GM21825 (cell line): ENCODE measurements around the gene CD79B.
"Not testable (repeated sequence)": the region's sequence is repeated elsewhere in the genome, so short reads cannot be mapped to it uniquely, and the experiment has no call there.

Experiments
- ATAC-seq: cut with Tn5 transposase; IDR thresholded peaks from one replicate; pipeline ENCODE4 v1.9.1; 2021; ENCODE audit warnings: mild to moderate bottlenecking, moderate library complexity; ENCODE audit not compliant: unreplicated experiment

The CD79B gene

DNA sequence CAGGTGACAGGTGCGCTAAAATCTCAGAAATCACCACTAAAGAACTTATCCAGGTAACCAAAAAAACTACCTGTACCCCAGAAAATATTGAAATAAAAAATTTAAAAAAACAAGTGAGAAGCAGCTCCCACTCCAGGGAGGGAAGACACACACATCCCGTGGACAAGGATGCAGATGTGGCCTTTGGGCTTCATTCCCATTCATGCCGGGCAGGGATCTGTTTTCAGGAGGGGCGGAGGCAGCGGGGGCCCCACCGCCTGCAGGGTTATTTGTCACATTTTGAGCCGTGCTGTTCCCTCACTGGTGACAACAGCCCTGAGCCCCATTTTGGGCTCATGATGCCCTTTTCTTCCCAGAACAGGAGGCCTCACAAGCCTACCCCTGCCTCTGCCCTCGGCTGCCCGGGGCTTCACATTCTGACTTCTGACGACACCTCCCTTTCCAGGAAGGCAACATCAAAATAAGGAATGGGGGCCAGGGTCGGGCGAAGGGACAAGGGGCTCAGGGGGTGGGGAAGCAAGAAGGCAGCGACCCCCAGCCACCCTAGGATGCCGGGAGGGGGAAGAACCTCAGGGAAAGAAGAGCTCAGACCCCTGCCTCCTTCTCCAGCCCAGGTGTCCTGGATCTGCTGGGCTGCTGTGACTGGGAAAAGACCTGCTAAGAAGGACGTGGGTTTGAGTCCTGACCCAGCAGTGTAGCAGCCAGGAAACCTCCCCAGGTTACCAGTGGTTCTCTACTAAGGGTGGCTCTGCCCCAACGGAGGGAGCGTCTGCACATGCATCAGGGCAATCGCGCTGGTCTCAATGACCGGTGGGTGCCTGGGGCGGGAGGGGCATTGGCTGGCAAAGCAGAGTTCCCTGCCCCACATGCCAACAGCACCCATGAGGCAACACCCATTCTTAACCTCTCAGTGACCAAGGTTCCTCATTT lies 2.3 kb upstream of the CD79B start:
- no peak for ATAC-seq

DNA sequence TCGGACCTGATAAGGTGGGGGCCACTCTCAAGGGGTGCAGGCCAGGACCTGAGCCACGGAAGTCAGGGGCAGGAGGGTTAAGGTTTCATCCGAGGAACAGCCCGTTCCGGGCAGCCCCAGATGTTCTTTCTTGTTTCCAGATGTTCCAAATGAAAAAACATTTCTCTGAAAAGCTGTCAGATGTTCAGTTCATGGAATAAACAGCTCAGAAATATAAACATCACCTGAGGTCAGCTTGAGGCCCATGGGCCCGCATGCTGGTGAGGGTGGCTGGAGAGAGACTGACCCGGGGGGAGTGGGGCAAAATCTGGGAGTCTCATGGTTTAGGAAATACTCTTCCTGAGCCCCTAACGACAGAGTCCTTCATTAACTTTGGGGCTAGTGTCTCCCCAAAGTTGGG lies 1.5 kb upstream of the CD79B start:
- ATAC-seq: no peak

DNA sequence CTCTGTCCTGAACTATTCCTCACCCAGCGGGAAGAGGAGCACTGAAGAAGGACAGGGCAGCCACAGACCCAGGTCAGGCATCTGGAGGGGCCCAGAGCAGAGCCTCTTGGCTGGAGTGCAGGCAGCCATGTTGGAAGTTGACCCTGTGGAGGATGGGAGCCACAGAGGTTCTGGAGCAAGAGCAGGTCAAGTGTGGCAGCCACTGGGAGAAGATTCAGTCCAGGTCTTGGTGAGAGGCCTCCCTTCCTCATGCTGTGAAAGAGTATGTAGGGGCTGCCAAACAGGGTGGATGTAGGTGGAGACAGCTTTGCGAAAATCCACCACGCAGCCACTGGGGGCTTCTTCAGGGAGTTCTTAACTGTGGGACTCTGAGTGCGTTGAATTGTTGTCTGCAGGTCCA lies 590 bp upstream of the CD79B start:
- ATAC-seq: no peak

DNA sequence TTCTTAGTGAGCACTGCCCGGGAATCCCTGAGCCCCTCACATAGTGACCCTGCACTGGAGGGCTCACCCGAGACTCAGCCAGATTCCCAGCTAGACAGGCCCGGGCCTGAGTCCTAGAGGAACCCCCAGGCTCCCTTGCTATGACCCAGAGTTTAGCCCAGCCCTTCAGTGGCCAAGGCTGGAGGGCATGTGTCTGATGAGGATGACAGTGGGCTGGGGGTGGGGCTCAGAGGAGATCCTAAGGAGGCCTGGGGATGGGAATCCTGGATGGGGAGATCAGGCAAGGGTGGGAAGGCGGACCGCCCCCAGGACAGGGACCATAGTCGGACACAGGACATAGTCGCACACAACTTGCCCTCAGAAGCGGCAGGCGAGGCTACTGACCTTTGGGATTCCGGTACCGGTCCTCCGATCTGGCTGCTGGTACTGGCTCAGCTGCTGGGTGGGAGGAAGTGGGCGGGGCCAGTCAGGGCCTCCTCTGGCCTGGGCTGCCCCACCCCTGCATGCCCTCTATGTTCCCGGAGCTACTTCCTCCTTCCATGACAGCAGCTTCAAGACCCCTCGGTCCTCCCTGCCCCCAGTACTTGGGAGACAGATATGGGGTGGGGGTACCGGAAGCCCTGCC lies 1.1 kb downstream of the CD79B start:
- ATAC-seq: peak; percentile 34

DNA sequence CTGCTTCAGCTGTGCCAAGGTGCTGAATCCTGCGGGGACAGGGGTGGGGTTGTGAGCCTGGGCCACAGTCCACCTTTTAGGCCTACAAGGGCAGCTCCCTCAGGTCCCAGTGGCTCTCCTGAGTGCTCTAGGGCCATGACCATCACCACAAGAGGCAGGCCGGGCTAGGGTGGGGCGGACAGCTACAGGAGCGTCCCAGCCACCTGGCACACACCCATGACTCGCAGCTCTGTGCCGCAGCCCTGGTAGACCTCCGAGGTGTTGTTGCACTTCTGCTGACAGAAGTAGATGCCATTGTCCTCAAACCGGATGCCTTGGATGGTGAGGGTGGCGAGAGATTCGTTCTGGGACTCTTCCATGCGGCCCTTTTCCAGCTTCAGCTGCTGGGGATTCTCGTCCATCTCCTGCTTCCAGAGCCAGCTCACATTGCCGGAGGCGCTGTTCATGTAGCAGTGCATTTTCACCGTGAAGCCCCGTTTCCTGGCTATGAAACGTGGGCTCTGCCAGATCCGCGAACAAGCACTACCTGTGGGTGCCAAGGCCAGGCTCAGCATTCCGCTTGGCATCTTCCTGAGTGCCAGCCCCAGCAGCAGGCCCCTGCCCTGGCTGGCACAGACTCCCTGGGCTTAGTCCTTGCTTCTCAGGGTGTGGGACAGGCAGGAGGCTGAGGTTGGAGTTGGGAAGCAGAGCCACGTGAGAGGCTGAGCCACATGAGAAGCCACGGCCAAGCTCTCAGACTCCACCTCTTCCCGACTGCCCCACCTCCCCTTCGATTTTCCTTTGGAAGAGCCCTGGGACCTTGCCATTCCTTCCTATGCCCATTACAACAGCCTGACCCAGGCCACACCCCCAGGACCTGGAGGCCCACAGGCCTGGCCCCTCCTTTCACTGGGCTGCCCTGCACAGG lies 2.0 kb downstream of the CD79B start:
- ATAC-seq: no peak

DNA sequence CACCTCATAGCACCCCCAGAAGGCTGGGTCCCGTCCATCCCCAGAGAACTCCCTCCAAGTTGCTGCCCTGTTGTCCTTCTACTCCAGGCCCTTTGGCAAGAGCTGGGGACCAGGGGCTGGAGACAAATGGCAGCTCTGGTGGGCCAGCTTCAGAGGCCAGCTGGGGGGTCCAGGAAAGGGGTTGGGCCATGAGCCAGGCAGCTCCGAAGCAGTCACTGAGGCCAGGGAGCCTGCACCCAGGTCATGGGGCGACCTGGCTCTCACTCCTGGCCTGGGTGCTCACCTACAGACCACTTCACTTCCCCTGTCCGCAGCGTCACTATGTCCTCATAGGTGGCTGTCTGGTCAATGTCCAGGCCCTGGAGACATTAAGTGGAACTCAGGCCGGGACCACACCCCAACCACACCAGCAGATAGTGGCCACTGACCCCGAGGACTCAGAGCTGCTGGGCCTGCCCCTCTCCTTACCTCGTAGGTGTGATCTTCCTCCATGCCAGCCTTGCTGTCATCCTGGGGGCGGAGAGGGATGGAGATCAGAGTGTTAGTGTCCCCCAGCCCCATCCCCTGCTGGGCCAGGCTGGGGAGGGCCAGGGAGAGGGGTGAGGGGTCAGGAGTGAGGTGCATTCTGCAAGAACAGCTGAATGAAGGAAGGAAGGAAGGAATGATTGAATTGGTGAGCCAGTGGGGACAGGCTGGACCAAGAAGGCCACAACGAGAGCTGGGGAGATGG lies 3.0 kb downstream of the CD79B start:
- ATAC-seq: no peak

DNA sequence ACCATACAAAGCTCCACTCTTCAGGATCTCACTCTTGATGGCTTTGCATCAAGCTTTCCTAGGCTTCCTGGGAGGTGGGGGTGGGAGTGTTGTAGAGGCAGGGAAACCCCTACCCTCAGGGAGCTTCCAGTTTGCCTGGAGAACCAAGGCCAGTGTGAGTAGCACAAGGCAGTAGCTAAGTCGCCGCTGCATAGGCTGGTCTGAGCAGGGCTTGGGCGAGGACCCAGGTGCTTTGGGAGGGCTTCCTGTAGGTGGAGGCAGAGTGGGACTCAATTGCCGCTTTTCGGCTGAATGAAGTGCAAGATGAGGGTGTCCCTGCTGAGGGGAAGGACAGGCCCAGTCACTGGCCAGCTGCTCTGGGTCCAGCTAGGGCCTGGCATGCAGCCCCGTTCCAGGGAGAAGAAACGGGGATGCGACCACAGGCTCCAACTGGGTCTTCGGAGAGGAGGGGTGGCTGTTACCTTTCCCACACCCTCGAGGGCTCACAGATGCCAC lies 3.9 kb downstream of the CD79B start:
- ATAC-seq: no peak

DNA sequence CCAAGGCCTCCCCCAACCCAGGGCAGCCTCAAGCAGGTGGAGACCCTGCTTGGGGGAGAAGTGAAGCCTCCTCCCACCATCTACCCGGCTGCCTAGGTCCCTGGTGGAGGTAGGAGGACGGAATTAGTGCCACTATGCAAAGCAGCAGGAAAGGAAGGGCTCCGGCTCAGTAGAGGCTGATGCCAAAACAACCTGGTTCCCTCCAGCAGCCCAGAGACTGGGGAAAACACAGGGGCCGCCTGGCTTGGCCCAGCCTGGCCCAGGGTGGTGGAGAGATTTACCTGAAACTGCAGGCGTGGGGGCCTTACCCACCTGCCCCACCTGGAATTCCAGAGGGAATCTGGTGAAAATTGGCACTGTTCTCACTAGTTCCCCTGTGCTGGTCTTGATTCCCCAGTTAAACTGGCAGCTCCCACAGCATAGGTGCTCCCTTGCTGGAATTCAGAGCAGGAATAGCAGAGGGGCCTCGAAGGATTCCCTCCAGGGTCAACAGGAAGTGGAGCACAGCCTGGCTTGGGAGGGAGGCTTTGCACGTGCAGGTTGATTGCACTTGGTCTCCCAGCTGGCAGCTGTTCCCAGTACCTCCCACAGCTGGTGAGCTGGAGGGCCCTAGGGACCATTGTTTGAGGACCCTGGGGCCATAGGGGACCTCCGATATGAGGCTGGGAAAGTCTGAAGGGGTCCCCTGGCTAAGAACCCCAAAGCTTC lies 4.5 kb downstream of the CD79B start:
- no peak for ATAC-seq

DNA sequence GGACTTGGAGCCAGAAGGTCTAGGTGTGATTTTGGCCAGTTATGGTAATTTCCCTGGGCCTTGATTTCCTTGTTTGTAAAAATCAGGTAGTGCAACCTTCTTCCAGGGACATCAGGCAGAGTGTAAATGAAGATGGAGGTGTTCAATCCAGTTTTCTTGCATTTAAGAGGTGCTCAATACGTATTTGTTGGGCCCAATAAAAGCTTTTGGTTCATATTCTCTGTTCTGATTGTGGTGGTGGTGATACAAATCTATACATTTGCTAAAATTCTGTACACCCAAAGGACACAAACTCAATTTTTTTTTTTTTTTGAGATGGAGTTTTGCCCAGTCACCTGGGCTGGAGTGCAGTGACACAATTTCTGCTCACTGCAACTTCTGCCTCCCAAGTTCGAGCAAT lies 6.0 kb downstream of the CD79B start:
- ATAC-seq: no peak

DNA sequence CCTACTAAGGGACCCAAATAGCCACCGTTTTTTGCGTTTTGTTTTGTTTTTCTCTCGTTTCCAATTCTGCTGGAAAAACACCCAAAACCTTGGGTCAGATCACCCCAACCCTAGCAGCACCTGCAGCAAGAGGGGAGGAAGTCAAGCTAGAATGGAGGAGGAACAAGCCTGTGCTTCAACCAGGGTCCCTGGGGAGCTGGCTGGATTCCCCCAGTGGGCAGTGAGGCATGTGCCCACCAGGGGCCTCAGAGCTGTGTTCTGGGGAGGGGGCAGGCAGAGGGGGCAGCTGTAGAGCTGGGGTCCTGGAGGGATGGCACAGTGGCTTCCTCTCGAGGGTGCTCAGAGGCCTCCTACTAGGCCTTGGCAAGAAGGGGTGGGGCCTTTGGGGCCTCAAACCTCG lies 6.5 kb downstream of the CD79B start:
- no peak for ATAC-seq

DNA sequence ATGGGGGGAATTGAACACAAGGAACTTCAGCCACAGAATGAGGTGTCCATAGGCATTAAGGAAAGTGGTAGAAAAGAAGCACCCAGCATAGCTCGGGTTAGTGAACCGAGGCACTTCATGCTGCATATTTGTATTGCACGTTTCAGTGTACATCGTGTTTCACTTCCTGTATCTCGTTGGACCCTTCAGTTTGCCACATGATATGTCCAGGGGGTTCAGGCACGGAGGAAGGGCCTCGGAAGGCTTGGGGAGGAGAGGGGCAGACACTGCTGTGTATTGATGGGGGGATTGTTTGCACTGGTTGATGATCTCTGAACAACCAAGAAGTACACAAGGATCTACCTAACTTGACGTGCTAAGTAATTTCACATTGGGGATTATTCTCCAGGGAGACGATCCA lies 9.7 kb downstream of the CD79B start:
- ATAC-seq: not testable (repeated sequence)

DNA sequence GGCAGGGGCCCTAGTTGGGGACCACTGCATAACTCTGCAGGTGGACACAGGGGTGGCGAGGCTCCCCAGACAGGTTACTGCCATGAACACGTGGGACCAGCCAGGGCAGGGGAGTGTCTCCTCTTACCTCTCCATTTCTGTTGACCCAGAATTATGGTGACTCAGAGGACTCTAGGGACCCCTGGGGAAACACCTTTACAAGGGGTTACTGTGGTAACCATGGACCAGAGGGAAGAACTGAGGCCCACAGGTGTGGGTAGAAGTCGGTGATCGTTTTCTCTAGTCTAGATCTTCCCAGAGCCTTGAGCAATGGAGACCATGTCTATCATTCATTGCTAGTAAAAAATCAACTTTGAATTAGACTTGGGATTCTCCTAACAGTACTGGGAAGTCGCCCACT lies 11.4 kb downstream of the CD79B start:
- ATAC-seq: not testable (repeated sequence)

DNA sequence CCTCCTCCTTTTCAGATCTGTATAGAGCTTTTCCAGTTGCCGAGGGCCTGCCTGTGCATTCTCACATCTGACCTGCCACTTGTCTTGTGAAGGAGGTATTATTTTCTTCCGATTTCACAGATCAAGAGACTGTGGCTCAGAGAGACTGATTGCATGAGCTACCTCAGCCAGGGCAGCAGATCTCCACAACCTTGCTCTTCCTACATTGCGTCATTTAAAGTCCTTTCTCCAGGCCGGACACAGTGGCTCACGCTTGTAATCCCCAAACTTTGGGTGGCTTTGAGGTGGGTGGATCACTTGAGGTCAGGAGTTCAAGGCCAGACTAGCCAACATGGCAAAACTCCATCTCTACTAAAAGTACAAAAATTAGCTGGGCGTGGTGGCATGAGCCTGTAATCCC lies 12.1 kb downstream of the CD79B start:
- ATAC-seq: not testable (repeated sequence)

DNA sequence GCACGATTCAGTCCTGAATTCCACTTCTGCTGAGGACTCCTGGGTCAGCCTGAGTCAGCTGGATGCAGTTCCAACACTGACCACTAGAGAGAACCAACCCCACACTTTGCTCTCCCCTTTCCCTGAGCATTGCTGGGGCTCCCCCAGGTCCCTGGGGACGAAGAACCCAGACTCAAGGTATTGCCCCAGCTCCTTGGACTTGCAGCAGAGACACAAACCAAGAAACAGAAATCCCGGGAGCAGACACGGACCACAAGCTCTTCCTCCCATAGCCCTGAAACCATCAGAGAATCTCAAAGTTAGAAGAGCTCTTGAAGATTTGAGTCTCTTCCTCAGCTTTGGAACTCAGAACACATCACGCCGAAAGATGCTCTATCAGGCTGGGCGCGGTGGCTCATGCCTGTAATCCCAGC lies 12.8 kb downstream of the CD79B start:
- peak; percentile 47 for ATAC-seq

DNA sequence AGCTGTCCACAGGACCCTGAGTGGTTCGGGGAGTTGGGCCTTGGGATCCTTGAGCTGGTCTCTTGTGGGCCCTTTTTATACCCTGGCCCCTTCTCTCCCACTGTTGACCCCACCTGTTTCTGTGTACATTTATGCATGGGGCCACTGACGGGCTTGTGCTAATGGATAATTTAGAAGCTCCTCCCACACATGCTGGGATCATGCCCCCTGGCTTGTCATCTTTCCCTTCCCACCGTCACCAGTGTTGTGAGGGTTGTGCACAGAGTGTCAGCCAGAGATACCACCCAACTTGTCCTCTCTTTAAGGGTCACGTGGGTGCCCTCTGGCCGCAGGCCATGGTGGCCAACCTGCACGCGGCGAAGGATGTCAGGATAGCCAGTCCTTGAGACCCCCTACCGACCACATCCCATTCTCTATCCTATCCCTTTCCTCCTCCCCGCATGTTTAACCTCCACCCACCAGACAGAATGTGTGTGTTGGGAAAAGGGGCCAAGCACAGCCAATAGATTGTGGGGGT lies 13.3 kb downstream of the CD79B start, which contains the start of gene GH1:
Gene GH1, minus strand, starts transcription at position 51 of the 517 bp plus-strand sequence. CDS start 63 bp downstream, outside the sequence.
- not testable (repeated sequence) for ATAC-seq

DNA sequence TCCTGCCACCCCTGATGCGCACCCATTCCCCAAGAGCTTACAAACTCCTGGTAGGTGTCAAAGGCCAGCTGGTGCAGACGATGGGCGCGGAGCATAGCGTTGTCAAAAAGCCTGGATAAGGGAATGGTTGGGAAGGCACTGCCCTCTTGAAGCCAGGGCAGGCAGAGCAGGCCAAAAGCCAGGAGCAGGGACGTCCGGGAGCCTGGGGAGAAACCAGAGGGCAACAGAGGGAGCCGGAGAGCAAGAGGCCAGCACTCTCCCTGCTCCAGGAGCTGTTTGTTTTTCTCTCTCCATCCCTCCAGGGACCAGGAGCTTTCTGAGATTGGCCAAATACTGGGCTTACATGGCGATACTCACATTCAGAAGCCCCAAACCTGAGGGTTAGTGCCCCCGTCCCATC lies 13.8 kb downstream of the CD79B start:
- no peak for ATAC-seq

DNA sequence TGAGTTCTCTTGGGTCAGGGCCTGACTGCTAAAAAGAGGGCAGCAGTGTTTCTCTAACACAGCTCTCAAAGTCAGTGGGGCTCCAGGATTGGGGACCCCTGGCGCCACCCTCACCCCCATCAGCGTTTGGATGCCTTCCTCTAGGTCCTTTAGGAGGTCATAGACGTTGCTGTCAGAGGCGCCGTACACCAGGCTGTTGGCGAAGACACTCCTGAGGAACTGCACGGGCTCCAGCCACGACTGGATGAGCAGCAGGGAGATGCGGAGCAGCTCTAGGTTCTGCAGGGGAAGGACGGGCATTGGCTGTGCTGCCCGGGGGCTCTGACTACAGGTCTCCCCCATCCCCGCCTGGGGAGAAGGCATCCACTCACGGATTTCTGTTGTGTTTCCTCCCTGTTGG lies 14.5 kb downstream of the CD79B start:
- no peak for ATAC-seq

DNA sequence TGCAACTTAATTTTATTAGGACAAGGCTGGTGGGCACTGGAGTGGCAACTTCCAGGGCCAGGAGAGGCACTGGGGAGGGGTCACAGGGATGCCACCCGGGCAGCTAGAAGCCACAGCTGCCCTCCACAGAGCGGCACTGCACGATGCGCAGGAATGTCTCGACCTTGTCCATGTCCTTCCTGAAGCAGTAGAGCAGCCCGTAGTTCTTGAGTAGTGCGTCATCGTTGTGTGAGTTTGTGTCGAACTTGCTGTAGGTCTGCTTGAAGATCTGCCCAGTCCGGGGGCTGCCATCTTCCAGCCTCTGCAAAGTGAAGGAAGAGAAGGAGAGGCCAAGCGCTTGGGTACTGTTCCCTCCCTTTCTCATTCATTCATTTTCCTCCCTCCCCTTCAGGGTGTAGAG lies 14.9 kb downstream of the CD79B start:
- ATAC-seq: not testable (repeated sequence)

DNA sequence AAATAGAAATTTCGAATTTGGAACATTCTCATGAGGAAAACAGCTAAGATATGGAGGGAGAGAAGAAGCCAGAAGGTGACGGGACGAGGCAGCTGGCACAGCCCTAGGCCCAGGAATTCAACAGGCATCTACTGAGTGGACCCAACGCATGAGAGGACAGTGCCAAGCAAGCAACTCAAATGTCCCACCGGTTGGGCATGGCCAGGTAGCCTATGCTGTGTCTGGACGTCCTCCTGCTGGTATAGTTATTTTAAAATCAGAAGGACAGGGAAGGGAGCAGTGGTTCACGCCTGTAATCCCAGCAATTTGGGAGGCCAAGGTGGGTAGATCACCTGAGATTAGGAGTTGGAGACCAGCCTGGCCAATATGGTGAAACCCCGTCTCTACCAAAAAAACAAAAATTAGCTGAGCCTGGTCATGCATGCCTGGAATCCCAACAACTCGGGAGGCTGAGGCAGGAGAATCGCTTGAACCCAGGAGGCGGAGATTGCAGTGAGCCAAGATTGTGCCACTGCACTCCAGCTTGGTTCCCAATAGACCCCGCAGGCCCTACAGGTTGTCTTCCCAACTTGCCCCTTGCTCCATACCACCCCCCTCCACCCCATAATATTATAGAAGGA lies 15.5 kb downstream of the CD79B start:
- ATAC-seq: no peak
